SU-DHL-6 (cell line): ENCODE measurements around the gene ZNF189.

Experiments used
- CTCF ChIP-seq: fragments of 200-600 bp; sonication (generic); IDR thresholded peaks from one replicate; pipeline ENCODE4 v1.5.1; 2017; ENCODE audit warnings: antibody characterized with exemption, mild to moderate bottlenecking, low read length, moderate library complexity; ENCODE audit not compliant: insufficient read depth, poor library complexity, severe bottlenecking
- EZH2phosphoT487 ChIP-seq: fragments of 200-600 bp; sonication (generic), shearing (Covaris generic); conservative IDR thresholded peaks from 2 replicates; pipeline ENCODE4 v1.6.1; 2018; ENCODE audit warnings: mild to moderate bottlenecking, antibody characterized with exemption, low read length, moderate library complexity, mixed read lengths

GRCh38 chr9:101408374-101409078 is 9.9 kb downstream of the ZNF189 start:
- no peak for TF ChIP-seq CTCF
- TF ChIP-seq EZH2phosphoT487: no peak
